Posterior vena cava (tissue), 2 donors: ENCODE data around the gene JMJD6. TPM values are rescaled to one million over a fixed set of nuclear protein-coding genes. Genes with fewer than 3 reads are reported as not detected.
"Not testable (repeated sequence)": the region's sequence is repeated elsewhere in the genome, so short reads cannot be mapped to it uniquely, and the experiment has no call there.

Source experiments
- DNase-seq: peaks from one replicate; pipeline ENCODE4 v3.0.0-alpha.2; 2020; ENCODE audit warnings: low spot score
- intact Hi-C, 2 donors: fragments of 100-400 bp; cut with DNase I; formaldehyde crosslinking; loops; one replicate each; pipeline versions ENCODE4 v1.14.1 to v1.14.2; 2022 to 2023
- long read RNA-seq, 2 donors: library from polyadenylated mRNA; unstranded; transcript quantifications; one replicate each; pipeline ENCODE4 v2.0.0, GENCODE V29; 2020 to 2021
- total RNA-seq, 2 donors: library from RNA; stranded (reverse); fragmentation: NEBNext Ultra II Directional; extraction: Animal tissue kit (Norgen Biotek cat#: 25700); gene quantifications; one replicate each; pipeline ENCODE4 v1.2.1, GENCODE V29; 2021
- donor health status: DM: yes; HTN: yes; CAD: no.
- donor health status: DM: yes; HTN: yes; CAD: no.

The JMJD6 gene
- 10 to 100 TPM; 32.1 to 43.0 TPM for total RNA-seq
- long read RNA-seq, donor 1, transcript JMJD6-202 (6 exons, 1,603 nt): major isoform, 8 of 15 reads
- long read RNA-seq, donor 1, partial matches to known transcripts: 1 of 15 reads
- long read RNA-seq, donor 1, other reads (novel, unspliced or antisense): 3 of 15 reads
- long read RNA-seq, donor 2, transcript JMJD6-202 (6 exons, 1,603 nt): major isoform, 99 of 133 reads
- long read RNA-seq, donor 2, transcript JMJD6-204 (7 exons, 1,898 nt): minor isoform, 6 of 133 reads
- long read RNA-seq, donor 2, transcript JMJD6-201 (7 exons, 1,893 nt): minor isoform, 5 of 133 reads
- long read RNA-seq, donor 2, partial matches to known transcripts: 14 of 133 reads
- long read RNA-seq, donor 2, other reads (novel, unspliced or antisense): 7 of 133 reads

- intact Hi-C loops: no loop called here
- peak; percentile 99 for DNase-seq
Observed at GRCh38 chr17:76726231-76726775, at the start of gene JMJD6. Gene JMJD6, minus strand, starts transcription at chr17:76726606. Its CDS starts 131 bp downstream, at chr17:76726475.

GRCh38 chr17:76775021-76775600 is 48.7 kb upstream of the JMJD6 start:
- intact Hi-C loops: no loop called here
- no peak for DNase-seq

- intact Hi-C loops: no loop called here
- DNase-seq: no peak
Observed at GRCh38 chr17:76772842-76773525, 46.6 kb upstream of the JMJD6 start.

- intact Hi-C loops: no loop called here
- no peak for DNase-seq
Observed at GRCh38 chr17:76758570-76758969, 32.2 kb upstream of the JMJD6 start.

- DNase-seq: no peak
- intact Hi-C loops: no loop called here
Observed at GRCh38 chr17:76757256-76757655, 30.9 kb upstream of the JMJD6 start.

GRCh38 chr17:76755285-76755684 is 28.9 kb upstream of the JMJD6 start:
- no peak for DNase-seq
- intact Hi-C loops: no loop called here

GRCh38 chr17:76753061-76753961 is 26.9 kb upstream of the JMJD6 start:
- no peak for DNase-seq
- intact Hi-C loops: no loop called here

GRCh38 chr17:76752006-76752405 is 25.6 kb upstream of the JMJD6 start:
- intact Hi-C loops: no loop called here
- DNase-seq: no peak

- DNase-seq: no peak
- intact Hi-C loops: no loop called here
Observed at GRCh38 chr17:76751416-76751993, 25.1 kb upstream of the JMJD6 start.

GRCh38 chr17:76748657-76749056 is 22.3 kb upstream of the JMJD6 start:
- intact Hi-C loops: no loop called here
- DNase-seq: no peak

GRCh38 chr17:76747716-76748363 is 21.4 kb upstream of the JMJD6 start:
- DNase-seq: no peak
- intact Hi-C loops: no loop called here

GRCh38 chr17:76745785-76746184 is 19.4 kb upstream of the JMJD6 start:
- DNase-seq, intact Hi-C loops: not testable (repeated sequence)

- DNase-seq: no peak
- intact Hi-C loops: loop anchor here in 1 of 2 donors (5.0 kb wide), 1 partner anchor 602 kb away; the partner anchor contains the start of gene FOXJ1
Observed at GRCh38 chr17:76744747-76745146, 18.3 kb upstream of the JMJD6 start.

GRCh38 chr17:76742958-76743357 is 16.6 kb upstream of the JMJD6 start:
- DNase-seq: no peak
- intact Hi-C loops: loop anchor here in 1 of 2 donors (5.0 kb wide), 1 partner anchor 601 kb away; the partner anchor contains the start of gene FOXJ1

GRCh38 chr17:76740329-76741118 is 14.1 kb upstream of the JMJD6 start:
- no peak for DNase-seq
- intact Hi-C loops: loop anchor here in 1 of 2 donors (5.0 kb wide), 1 partner anchor 598 kb away; the partner anchor contains the start of gene FOXJ1

- intact Hi-C loops: loop anchor here in 1 of 2 donors (5.0 kb wide), 1 partner anchor 597 kb away; the partner anchor contains the start of gene FOXJ1
- DNase-seq: not testable (repeated sequence)
Observed at GRCh38 chr17:76739568-76740115, 13.2 kb upstream of the JMJD6 start.

- no peak for DNase-seq
- intact Hi-C loops: no loop called here
Observed at GRCh38 chr17:76738468-76738850, 12.1 kb upstream of the JMJD6 start.
